T-helper 17 cell (primary cell): Measurements from ENCODE around the gene PLCB3. TPM values are rescaled to one million over a fixed set of nuclear protein-coding genes. Genes with fewer than 3 reads are reported as not detected.
"Not testable (repeated sequence)": the region's sequence is repeated elsewhere in the genome, so short reads cannot be mapped to it uniquely, and the experiment has no call there.

Experiments used
- ATAC-seq: fragments of 150-1000 bp; cut with Tn5 transposase; 2 replicates; pipeline ENCODE4 v1.10.0; 2021; ENCODE audit warnings: mild to moderate bottlenecking, moderate library complexity
- DNase-seq, 3 donors: peaks; one replicate each; pipeline versions ENCODE4 v3.0.0 to v3.0.0-alpha.2; 2020 to 2021
- H3K9me3 ChIP-seq: one replicate; pipeline ENCODE4 v1.7.0; 2013; ENCODE audit warnings: low read length, mild to moderate bottlenecking; ENCODE audit not compliant: control insufficient read depth, poor library complexity, severe bottlenecking
- H3K27ac Mint-ChIP-seq: one replicate; pipeline ENCODE4 v1.8.0; 2022; ENCODE audit warnings: mild to moderate bottlenecking, moderate library complexity, mixed read lengths
- H3K27me3 Mint-ChIP-seq: one replicate; pipeline ENCODE4 v1.8.0; 2022; ENCODE audit warnings: mixed read lengths
- H3K36me3 Mint-ChIP-seq: one replicate; pipeline ENCODE4 v1.8.0; 2022; ENCODE audit warnings: low read depth, mixed read lengths
- H3K4me1 Mint-ChIP-seq: one replicate; pipeline ENCODE4 v1.8.0; 2022; ENCODE audit warnings: mild to moderate bottlenecking, mixed read lengths
- H3K4me3 Mint-ChIP-seq: one replicate; pipeline ENCODE4 v1.8.0; 2022; ENCODE audit warnings: mild to moderate bottlenecking, moderate library complexity, mixed read lengths
- total RNA-seq, 4 donors: library from RNA in 2 of 4; stranded (reverse) in 2 of 4; gene quantifications; one replicate each; pipeline ENCODE4 v1.2.3 and lab custom pipeline; 2022 to 2026

Gene PLCB3
- total RNA-seq, 2 donors from 2014 or later = 5.9 TPM

DNA sequence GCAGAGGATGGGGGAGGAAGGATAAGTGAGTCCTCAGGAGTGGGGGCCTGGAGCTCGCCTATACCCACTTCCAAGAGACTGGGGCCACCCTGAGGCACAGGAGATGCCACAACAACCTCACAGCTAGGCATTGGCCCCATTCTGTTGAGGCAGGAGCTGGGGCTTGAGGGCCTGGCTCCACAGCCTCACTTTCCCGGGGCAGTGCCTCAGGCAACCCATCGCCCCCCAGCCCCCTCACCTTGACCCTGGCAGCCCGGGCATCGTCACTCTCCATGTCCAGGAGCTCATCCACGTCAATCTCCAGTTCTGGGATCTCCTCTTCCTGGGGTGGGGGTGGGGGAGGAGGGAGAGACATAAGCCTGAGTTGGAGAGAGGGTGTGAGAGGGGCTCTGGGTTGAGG, 6.4 kb upstream of the PLCB3 start:
- peaks cover 26% of the 10 kb centered on the region for H3K4me1 Mint-ChIP-seq
- DNase-seq (no peak), ATAC-seq (no peak)
- H3K27me3 Mint-ChIP-seq = no peaks in the 10 kb centered on the region
- H3K4me3 Mint-ChIP-seq = peak overlapping the region; percentile 93
- peak overlapping the region; percentile 86 for H3K27ac Mint-ChIP-seq
- H3K9me3 ChIP-seq = no peaks in the 10 kb centered on the region
- peaks cover 2% of the 10 kb centered on the region for H3K36me3 Mint-ChIP-seq

DNA sequence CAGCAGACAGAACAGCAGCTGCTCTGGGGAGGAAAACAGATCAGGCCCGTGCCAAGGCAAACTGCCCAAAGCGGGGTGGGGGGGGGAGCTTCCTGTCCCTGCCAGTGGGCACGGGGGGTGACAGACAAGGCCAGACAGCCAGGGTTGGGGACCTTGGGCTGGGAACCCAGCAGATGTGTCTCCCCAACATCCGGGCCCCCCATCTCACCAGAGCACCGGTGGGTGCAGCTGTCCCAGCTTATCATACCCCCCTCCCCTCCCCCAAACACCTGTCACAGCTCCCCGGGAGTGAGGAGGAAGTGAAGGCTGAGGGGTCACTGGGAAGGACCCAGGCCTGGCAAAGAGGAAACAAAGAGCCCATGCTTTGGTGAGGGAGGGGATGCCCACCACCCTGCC, 5.9 kb upstream of the PLCB3 start:
- Mint-ChIP-seq H3K27ac (peak overlapping the region; percentile 86), H3K4me3 (peak overlapping the region; percentile 93), H3K27me3 (no peaks in the 10 kb centered on the region), H3K4me1 (peaks cover 23% of the 10 kb centered on the region), H3K36me3 (peaks cover 2% of the 10 kb centered on the region)
- DNase-seq = peak in 1 of 3 donors; percentile 26
- no peaks in the 10 kb centered on the region for H3K9me3 ChIP-seq
- no peak for ATAC-seq

DNA sequence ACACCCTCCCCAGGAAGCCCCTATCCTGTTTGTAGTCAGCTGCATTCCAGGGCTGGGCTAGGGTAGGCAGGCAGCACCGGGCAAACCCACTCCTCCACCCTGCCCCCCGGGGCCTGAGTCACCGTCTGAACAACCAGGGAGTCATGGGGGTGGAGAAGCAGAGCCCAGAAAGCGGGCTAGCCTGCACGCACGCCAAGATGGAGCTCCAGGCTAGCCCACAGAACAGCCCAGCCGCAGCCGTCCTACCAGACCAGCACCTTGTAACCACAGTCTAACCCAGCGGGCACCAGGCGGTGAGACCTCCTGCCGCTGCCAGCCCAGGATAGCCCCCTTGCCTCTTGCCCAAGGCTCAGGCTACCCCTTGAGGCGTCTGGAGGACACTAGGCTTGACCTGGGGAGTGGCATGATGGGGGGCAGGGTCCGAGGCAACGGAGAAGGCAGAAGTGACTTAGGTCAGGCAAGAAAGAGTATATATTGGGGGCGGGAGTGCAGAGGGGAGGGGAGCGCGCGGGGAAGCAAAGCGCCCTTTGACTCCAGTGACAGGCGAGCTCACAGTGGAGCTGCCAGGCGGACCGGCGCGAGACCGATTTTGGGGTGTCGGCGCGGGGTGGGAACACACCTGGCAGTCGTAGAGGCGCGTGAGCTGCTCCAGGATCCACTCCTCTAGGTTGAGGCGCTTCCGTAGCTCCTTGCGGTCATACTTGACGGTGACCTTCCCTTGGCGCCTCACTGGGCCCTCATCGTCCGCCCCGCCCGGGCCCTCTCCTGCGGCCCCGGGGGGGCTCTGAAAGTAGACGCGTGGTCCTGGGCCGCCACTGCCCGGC, 5.3 kb upstream of the PLCB3 start:
- H3K4me1 Mint-ChIP-seq = peaks cover 22% of the 10 kb centered on the region
- peak overlapping the region; percentile 93 for H3K4me3 Mint-ChIP-seq
- peak overlapping the region; percentile 86 for H3K27ac Mint-ChIP-seq
- DNase-seq (peak; percentile 32 to 62 (median 38)), ATAC-seq (no peak)
- peaks cover 2% of the 10 kb centered on the region for H3K36me3 Mint-ChIP-seq
- no peaks in the 10 kb centered on the region for H3K27me3 Mint-ChIP-seq
- no peaks in the 10 kb centered on the region for H3K9me3 ChIP-seq

DNA sequence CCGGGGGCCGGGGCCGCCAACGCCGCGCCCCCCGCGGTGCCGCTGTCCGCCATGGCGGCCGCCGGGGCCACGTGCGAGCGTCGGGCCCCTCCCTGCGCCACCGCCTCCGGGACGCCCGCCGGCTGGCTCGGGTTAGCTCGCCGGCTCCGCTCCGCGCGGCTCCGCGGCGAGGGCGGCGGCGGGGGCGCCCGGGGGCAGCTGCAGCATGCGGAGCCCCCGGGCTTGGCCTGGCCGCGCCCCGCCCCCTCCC, 4.8 kb upstream of the PLCB3 start:
- Mint-ChIP-seq H3K4me3 (peak overlapping the region; percentile 94), H3K4me1 (peaks cover 20% of the 10 kb centered on the region), H3K27ac (peak overlapping the region; percentile 86)
- ATAC-seq = peak; percentile 32
- not testable (repeated sequence) for H3K27me3 Mint-ChIP-seq, H3K36me3 Mint-ChIP-seq, DNase-seq, H3K9me3 ChIP-seq

DNA sequence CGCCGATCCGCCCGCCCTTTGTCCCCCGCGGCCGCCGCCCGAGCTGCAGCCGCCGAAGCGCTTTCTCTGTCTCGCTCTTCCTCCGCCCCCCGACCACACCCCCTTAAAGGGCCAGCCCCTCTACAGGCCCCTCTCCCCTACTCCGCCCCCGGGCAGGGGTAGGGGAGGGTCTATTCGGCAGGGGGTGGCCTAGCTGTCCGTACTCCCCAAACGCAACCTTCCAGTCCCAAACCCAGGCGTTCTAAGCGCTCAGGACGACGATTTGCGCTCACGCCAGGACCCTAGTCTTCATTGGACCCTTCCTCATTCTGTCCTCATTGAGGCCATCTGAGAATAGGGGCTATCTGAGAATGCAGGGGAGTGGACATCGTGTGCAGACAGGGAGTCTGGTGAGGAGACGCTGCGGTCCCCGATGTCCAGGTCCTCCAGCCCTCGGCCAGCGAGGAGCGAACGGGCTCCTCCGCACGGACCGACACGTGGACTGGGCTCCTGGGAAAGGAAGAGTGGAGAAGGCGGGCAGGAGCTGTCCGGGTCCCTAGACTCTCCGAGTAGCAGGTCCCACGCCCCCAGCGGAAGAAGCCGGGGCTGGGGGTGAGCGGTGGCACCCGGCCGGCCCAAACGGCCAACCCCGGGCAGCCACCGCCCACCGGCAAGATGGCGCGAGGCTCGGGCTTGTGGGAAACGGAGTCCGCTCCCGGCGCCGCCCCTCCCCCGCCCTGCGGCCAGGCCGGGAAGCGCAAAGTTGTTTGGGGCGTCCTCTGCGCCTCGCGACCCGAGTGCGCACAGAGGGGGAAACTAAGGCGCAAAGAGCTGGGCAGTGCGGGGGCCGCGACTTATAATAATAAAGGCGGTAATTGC, 4.2 kb upstream of the PLCB3 start, which contains the start of gene PPP1R14B:
PPP1R14B (minus strand) TSS at position 73 of the 858 bp plus-strand sequence. CDS start 270 bp downstream, outside the sequence.
- H3K4me3 Mint-ChIP-seq = peak within 1 kb of the TSS; percentile 94
- H3K9me3 ChIP-seq = no peaks in the 10 kb centered on the region
- peaks cover 23% of the 10 kb centered on the region for H3K4me1 Mint-ChIP-seq
- peak; percentile 59 to 78 (median 76) for DNase-seq
- H3K36me3 Mint-ChIP-seq = no peaks in the 10 kb centered on the region
- no peaks in the 10 kb centered on the region for H3K27me3 Mint-ChIP-seq
- peak; percentile 72 for ATAC-seq
- H3K27ac Mint-ChIP-seq = peak within 1 kb of the TSS; percentile 86

DNA sequence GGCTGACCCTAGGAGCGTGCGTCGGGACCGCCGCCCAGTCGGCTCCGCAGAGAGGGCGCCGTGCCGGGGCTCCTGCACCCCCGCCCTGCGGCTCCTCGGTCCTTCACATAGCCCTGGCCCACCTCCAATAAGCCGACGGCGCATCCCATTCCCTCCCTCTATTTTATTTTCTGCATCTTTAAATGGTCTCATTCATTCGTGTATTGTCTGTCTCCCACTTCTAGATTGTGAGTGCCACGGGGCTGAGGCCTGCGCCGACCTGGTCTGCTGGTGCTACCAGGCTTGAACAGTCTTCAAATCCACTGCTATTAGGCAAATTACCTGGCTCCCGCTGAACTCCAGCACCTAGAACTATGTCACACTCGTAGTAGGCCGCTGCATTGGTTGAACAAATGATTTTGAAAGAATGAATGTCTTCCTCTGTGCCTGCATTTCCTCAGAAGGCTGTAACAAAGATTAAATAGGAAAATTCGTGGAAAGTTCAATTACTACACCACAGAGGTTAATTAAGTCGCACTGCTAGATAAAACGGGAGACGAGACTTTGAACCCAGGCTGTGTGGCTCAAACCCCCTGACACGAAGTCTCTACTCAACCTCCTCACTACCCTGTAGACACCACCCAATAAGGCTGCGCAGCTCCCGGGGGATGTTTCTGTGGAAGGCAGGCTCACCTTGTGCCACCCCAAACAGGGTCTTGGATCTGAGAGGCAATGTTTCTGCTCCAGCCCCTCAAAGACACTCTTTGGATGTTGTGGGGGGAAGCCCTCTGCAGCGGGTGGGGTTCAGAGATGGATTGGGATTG, 3.4 kb upstream of the PLCB3 start:
- H3K9me3 ChIP-seq = no peaks in the 10 kb centered on the region
- peak overlapping the region; percentile 94 for H3K4me3 Mint-ChIP-seq
- no peak for DNase-seq
- no peaks in the 10 kb centered on the region for H3K27me3 Mint-ChIP-seq
- H3K4me1 Mint-ChIP-seq = peaks cover 21% of the 10 kb centered on the region
- H3K36me3 Mint-ChIP-seq = no peaks in the 10 kb centered on the region
- no peak for ATAC-seq
- H3K27ac Mint-ChIP-seq = peak overlapping the region; percentile 84

DNA sequence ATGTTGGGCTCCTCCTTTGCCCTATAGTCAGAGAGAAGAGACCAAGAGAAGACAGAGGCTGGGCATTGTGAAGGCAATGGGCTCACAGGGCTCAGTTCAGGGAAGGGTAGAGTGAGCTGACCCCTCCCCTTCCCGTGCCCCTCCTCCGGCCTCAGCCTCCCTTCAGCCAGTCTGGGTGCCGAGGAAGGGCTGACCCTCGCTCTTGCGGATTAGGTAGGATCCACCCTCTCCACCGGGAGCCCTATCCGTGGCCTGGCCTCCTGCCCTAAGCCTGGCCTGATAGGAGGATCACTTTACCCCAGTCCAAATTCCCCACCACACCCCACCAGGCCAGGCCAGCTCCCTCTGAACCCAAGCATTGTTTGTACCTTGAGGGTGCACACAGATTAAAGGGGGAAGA, 2.8 kb upstream of the PLCB3 start:
- Mint-ChIP-seq H3K36me3 (no peaks in the 10 kb centered on the region), H3K4me1 (peaks cover 20% of the 10 kb centered on the region), H3K4me3 (peak overlapping the region; percentile 94), H3K27ac (no peak overlapping the region), H3K27me3 (no peaks in the 10 kb centered on the region)
- ATAC-seq (no peak), DNase-seq (no peak)
- no peaks in the 10 kb centered on the region for H3K9me3 ChIP-seq

DNA sequence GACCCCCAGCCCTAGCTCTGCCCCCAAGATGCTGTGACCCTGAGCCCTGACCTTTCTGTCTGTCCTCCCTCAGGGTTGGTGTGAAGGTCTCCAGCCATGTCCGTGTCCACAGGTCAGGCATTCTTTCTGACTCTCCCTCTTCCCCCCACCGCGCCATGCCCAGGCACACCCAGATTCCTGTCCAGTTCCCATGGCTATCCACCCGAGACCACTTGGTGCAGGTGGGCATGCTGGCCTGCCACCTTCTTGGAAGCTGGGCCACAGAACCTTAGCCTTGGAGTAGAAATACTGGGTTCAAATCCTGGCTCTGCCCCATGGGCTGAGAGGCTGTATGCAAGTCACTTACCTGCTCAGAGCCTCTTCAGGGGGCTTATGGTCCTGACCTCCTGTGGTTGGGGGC, 2.3 kb upstream of the PLCB3 start:
- Mint-ChIP-seq H3K27ac (no peak overlapping the region), H3K27me3 (no peaks in the 10 kb centered on the region), H3K4me3 (peak overlapping the region; percentile 39), H3K36me3 (no peaks in the 10 kb centered on the region), H3K4me1 (peaks cover 18% of the 10 kb centered on the region)
- ATAC-seq (no peak), DNase-seq (no peak)
- H3K9me3 ChIP-seq = no peaks in the 10 kb centered on the region

DNA sequence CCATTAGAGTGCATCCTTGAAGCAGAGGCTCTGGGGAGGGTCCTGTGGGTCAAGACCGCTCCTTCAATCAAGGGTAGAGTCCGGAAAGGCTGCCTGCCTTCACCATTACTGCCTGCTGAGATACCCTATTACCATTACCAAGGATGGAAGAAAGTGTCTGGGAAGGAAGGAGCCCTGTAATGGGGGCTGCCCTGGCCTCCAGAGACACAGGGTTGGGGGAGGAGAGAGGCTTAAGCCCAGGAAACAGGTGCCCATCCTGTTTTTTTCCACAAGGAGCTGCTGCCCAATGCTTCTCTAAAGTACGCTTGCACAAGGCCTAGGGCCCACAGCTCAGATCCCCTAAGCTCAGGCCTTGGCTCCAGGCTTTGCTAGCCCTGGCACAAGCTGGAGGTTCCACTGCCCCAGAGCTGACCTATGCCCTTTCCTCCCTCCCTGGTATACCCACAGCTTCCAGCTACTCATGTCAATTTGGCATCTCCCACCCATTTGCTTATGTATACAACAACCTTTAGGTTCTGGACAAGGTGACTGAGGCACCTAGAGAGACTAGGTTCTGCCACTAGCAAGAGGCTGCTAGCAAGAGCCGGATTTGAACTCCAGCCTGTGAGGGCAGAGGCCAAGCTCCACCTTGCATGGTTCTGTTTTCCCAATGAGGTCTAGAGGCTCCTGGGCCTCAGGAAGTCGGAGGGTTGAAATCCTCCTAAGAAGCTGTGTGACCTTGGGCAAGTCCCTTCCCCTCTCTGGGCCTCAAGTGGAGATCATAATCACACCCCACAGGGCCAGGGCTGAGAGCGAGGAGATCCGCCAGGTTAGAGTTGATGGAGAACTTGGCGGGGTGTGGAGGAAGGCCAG, 1.5 kb upstream of the PLCB3 start:
- ATAC-seq = no peak
- H3K36me3 Mint-ChIP-seq = no peaks in the 10 kb centered on the region
- H3K27me3 Mint-ChIP-seq = no peaks in the 10 kb centered on the region
- H3K27ac Mint-ChIP-seq = no peak overlapping the region
- peak overlapping the region; percentile 43 for H3K4me3 Mint-ChIP-seq
- no peak for DNase-seq
- no peaks in the 10 kb centered on the region for H3K9me3 ChIP-seq
- H3K4me1 Mint-ChIP-seq = peaks cover 18% of the 10 kb centered on the region

DNA sequence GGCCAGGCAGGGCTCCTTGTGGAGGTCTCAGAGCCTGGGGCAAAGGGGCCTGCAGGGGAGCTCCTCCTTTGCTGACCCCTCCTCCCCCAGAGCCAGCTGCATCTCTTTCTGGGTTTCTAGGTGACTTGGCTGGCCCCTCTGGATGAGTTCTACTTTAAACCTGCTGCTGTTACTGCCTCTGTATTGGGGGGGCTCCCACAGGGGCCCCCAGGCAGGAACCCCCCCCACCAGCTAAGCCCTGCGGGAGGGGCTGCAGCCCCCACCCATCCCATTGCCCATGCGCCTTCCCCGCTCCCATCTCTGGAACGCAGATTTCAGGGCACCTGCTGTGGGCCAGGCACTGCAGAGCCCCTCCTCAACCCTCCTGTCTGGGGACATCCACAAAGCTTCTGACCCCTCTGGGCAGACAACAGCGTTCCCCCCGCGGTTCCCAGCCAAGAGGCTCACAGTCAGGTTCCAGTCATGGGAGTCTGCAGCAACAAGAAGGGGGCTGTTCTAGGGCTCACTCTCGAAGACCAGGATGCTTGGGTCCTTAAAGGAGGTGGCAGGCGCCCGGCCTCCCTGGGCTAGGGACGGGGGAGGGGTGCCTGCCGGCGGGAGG, 815 bp upstream of the PLCB3 start:
- no peaks in the 10 kb centered on the region for H3K9me3 ChIP-seq
- DNase-seq (no peak), ATAC-seq (no peak)
- Mint-ChIP-seq H3K4me1 (peaks cover 18% of the 10 kb centered on the region), H3K27me3 (no peaks in the 10 kb centered on the region), H3K36me3 (no peaks in the 10 kb centered on the region), H3K4me3 (peak overlapping the region; percentile 84), H3K27ac (peak overlapping the region; percentile 29)

DNA sequence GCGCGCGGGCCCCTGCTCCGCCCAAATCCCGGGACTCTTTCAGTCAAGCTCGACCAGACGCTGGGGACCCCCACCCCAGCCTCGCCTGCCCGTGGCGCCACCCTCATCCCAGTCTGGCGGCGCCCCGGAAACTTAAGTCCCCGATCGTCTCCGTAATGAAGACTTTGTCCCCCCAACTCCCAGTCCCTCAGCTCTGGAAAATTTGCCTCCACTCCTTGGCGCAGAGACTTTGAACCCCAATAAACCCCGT, 348 bp downstream of the PLCB3 start:
- peak overlapping the region; percentile 94 for H3K4me3 Mint-ChIP-seq
- no peak for DNase-seq
- H3K27me3 Mint-ChIP-seq = no peaks in the 10 kb centered on the region
- no peaks in the 10 kb centered on the region for H3K36me3 Mint-ChIP-seq
- H3K4me1 Mint-ChIP-seq = peaks cover 13% of the 10 kb centered on the region
- H3K27ac Mint-ChIP-seq = peak overlapping the region; percentile 86
- no peaks in the 10 kb centered on the region for H3K9me3 ChIP-seq
- no peak for ATAC-seq
